ENCODE data around the gene GSN. TPM values are rescaled to one million over a fixed set of nuclear protein-coding genes. Genes with fewer than 3 reads are reported as not detected.

Gene GSN
- total RNA-seq, 5 donors from 2014 or later (not counting 1 experiment from before 2014, with no cell fraction given) = 6.3 to 8.8 (median 8.4) TPM

DNA sequence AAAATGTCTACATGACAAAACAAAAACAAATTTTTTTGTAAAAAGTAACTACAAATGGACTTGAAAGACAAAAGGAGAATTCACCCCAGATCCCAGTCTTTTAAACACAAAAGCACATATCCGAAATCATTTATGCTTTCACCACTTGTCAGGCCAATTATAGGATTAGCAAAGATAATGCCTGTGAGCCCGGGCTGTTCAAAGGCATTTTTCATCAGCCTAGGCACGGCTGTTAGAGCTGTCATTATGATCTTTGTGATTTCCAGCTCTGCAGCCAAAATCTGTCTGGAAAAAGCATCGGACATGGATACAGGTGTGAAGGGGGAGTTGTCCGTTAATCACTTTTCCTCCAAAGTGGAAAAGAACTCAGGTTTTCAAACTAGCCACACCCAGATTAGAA is 42.7 kb upstream of the GSN start:
- peaks cover 2% of the 10 kb centered on the region for H3K36me3 Mint-ChIP-seq

GRCh38 chr9:121226175-121226574 is 41.8 kb upstream of the GSN start:
- Histone ChIP-seq H3K4me3 (ENCODE audit: control insufficient read depth in 1 of 2, extremely low read depth in 1 of 2, low read length in 1 of 2) (no peak overlapping the region), H3K9me3 (no peaks in the 10 kb centered on the region), H3K4me1 (ENCODE audit: control insufficient read depth in 1 of 2, extremely low read depth in 1 of 2, insufficient read depth in 2 of 2, low read length in 2 of 2) (no peaks in the 10 kb centered on the region), H3K27ac (ENCODE audit: low read length) (no peak overlapping the region), H3K36me3 (ENCODE audit: control insufficient read depth in 2 of 2, extremely low read depth in 1 of 2, insufficient read depth in 1 of 2, low read length in 1 of 2) (peaks cover 0 to 2% of the 10 kb centered on the region in 2 donors), H3K27me3 (replicated peaks in 1 of 2; ENCODE audit: control insufficient read depth in 2 of 2, extremely low read depth in 1 of 2, insufficient read depth in 2 of 2, low read length in 1 of 2) (no peaks in the 10 kb centered on the region)
- CTCF ChIA-PET = interaction anchor here in 1 of 2 donors (0.6 kb wide), 1 partner anchor 484 kb away, joined by 3 read pairs; no protein-coding TSS in a partner anchor
- H3K27me3 Mint-ChIP-seq = no peaks in the 10 kb centered on the region
- H3K9me3 Mint-ChIP-seq = no peaks in the 10 kb centered on the region
- no peak overlapping the region for H3K4me3 Mint-ChIP-seq
- POLR2A ChIA-PET = no interaction called here
- H3K27ac Mint-ChIP-seq = no peak overlapping the region
- H3K36me3 Mint-ChIP-seq = peaks cover 5% of the 10 kb centered on the region
- WGBS (ENCODE audit: insufficient coverage) = no CpG with 5 or more reads among the region's 2 CpGs
- ATAC-seq (replicated peaks in 1 of 4) (no peak), DNase-seq (no peak)
- peaks cover 0 to 6% (median 1%) of the 10 kb centered on the region in 3 donors for H3K4me1 Mint-ChIP-seq

More for the DNA sequence above, 42.7 kb upstream of the GSN start:
- Mint-ChIP-seq H3K27ac (no peak overlapping the region), H3K27me3 (no peaks in the 10 kb centered on the region), H3K4me3 (no peak overlapping the region), H3K9me3 (no peaks in the 10 kb centered on the region), H3K4me1 (peaks cover 0 to 6% (median 1%) of the 10 kb centered on the region in 3 donors)
- DNase-seq (no peak), ATAC-seq (replicated peaks in 1 of 4) (no peak)
- Histone ChIP-seq H3K27me3 (replicated peaks in 1 of 2; ENCODE audit: control insufficient read depth in 2 of 2, extremely low read depth in 1 of 2, insufficient read depth in 2 of 2, low read length in 1 of 2) (no peaks in the 10 kb centered on the region), H3K4me1 (ENCODE audit: control insufficient read depth in 1 of 2, extremely low read depth in 1 of 2, insufficient read depth in 2 of 2, low read length in 2 of 2) (no peaks in the 10 kb centered on the region), H3K4me3 (ENCODE audit: control insufficient read depth in 1 of 2, extremely low read depth in 1 of 2, low read length in 1 of 2) (no peak overlapping the region), H3K36me3 (ENCODE audit: control insufficient read depth in 2 of 2, extremely low read depth in 1 of 2, insufficient read depth in 1 of 2, low read length in 1 of 2) (no peaks in the 10 kb centered on the region), H3K27ac (ENCODE audit: low read length) (no peak overlapping the region), H3K9me3 (no peaks in the 10 kb centered on the region)
- POLR2A ChIA-PET = interaction anchor here in 1 of 2 donors (0.7 kb wide), 1 partner anchor 113 kb away, joined by 3 read pairs; no protein-coding TSS in a partner anchor
- CTCF ChIA-PET = no interaction called here
- WGBS (ENCODE audit: insufficient coverage) = 100% methylated on average over 1 of the region's 5 CpGs

DNA sequence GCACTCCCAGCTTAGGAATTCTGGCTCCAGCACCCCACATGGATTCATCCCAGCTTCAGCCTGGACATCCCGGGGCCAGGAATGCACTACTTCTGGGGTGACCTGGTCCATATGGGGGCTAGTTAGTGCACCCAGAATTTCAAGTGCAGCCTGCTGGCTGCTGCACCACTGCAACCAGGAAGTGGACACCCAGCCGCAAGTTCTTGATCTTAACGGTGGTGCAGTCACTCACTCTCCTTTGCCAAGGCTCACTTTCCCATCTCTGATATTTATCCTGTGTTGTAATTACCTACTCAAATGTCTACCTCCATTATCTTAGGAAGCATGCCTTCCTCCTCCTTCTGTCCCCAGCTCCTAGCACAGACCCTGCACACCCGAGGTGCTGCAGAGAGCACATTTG is 40.1 kb upstream of the GSN start:
- Histone ChIP-seq H3K4me3 (ENCODE audit: control insufficient read depth in 1 of 2, extremely low read depth in 1 of 2, low read length in 1 of 2) (no peak overlapping the region), H3K27me3 (replicated peaks in 1 of 2; ENCODE audit: control insufficient read depth in 2 of 2, extremely low read depth in 1 of 2, insufficient read depth in 2 of 2, low read length in 1 of 2) (no peaks in the 10 kb centered on the region), H3K4me1 (ENCODE audit: control insufficient read depth in 1 of 2, extremely low read depth in 1 of 2, insufficient read depth in 2 of 2, low read length in 2 of 2) (no peaks in the 10 kb centered on the region), H3K27ac (ENCODE audit: low read length) (no peak overlapping the region), H3K9me3 (no peaks in the 10 kb centered on the region), H3K36me3 (ENCODE audit: control insufficient read depth in 2 of 2, extremely low read depth in 1 of 2, insufficient read depth in 1 of 2, low read length in 1 of 2) (peaks cover 0 to 3% of the 10 kb centered on the region in 2 donors)
- POLR2A ChIA-PET = no interaction called here
- CTCF ChIA-PET = no interaction called here
- no peak overlapping the region for H3K27ac Mint-ChIP-seq
- ATAC-seq (replicated peaks in 1 of 4) (no peak), DNase-seq (no peak)
- peaks cover 16% of the 10 kb centered on the region for H3K36me3 Mint-ChIP-seq
- no peaks in the 10 kb centered on the region for H3K9me3 Mint-ChIP-seq
- no peaks in the 10 kb centered on the region for H3K27me3 Mint-ChIP-seq
- H3K4me1 Mint-ChIP-seq = peaks cover 0 to 6% (median 1%) of the 10 kb centered on the region in 3 donors
- 71% methylated on average over 3 of the region's 4 CpGs for WGBS (ENCODE audit: insufficient coverage)
- H3K4me3 Mint-ChIP-seq = no peak overlapping the region

DNA sequence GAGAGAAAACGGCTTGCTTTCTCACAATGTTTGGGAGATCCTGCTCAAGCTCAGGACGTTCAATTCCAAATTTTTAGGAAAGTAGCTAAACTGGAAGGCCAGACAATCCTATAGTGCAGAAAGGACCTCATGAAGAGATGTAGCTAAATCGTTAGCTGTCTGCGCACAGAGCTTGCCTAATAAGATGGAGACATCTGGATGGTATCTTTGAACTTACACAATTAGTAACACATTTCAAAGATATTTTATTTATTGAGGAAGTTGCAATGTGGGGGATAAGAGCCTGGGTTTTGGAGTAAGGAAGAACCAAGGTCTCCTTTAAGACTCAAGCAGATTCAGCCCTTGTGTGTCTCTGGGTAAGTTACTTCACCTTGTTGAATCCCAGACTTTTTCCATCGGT is 37.7 kb upstream of the GSN start:
- Mint-ChIP-seq H3K4me3 (no peak overlapping the region), H3K36me3 (peaks cover 29% of the 10 kb centered on the region), H3K27ac (no peak overlapping the region), H3K4me1 (peaks cover 0 to 6% (median 1%) of the 10 kb centered on the region in 3 donors), H3K9me3 (no peaks in the 10 kb centered on the region), H3K27me3 (no peaks in the 10 kb centered on the region)
- CTCF ChIA-PET = no interaction called here
- Histone ChIP-seq H3K27ac (ENCODE audit: low read length) (no peak overlapping the region), H3K9me3 (no peaks in the 10 kb centered on the region), H3K36me3 (ENCODE audit: control insufficient read depth in 2 of 2, extremely low read depth in 1 of 2, insufficient read depth in 1 of 2, low read length in 1 of 2) (peaks cover 0 to 3% of the 10 kb centered on the region in 2 donors), H3K27me3 (replicated peaks in 1 of 2; ENCODE audit: control insufficient read depth in 2 of 2, extremely low read depth in 1 of 2, insufficient read depth in 2 of 2, low read length in 1 of 2) (no peaks in the 10 kb centered on the region), H3K4me1 (ENCODE audit: control insufficient read depth in 1 of 2, extremely low read depth in 1 of 2, insufficient read depth in 2 of 2, low read length in 2 of 2) (no peaks in the 10 kb centered on the region), H3K4me3 (ENCODE audit: control insufficient read depth in 1 of 2, extremely low read depth in 1 of 2, low read length in 1 of 2) (no peak overlapping the region)
- ATAC-seq (replicated peaks in 1 of 4) (no peak), DNase-seq (no peak)
- POLR2A ChIA-PET = no interaction called here
- 80% methylated on average over 1 of the region's 5 CpGs for WGBS (ENCODE audit: insufficient coverage)

GRCh38 chr9:121232251-121232650 is 35.7 kb upstream of the GSN start:
- Mint-ChIP-seq H3K4me3 (no peak overlapping the region), H3K27me3 (no peaks in the 10 kb centered on the region), H3K9me3 (no peaks in the 10 kb centered on the region), H3K27ac (no peak overlapping the region), H3K36me3 (peaks cover 40% of the 10 kb centered on the region), H3K4me1 (peaks cover 0 to 6% (median 1%) of the 10 kb centered on the region in 3 donors)
- POLR2A ChIA-PET = no interaction called here
- CTCF ChIA-PET = no interaction called here
- no peak overlapping the region for H3K27ac ChIP-seq (ENCODE audit: low read length)
- H3K36me3 ChIP-seq (ENCODE audit: control insufficient read depth in 2 of 2, extremely low read depth in 1 of 2, insufficient read depth in 1 of 2, low read length in 1 of 2) = peaks cover 0 to 3% of the 10 kb centered on the region in 2 donors
- DNase-seq (no peak), ATAC-seq (replicated peaks in 1 of 4) (no peak)
- no peaks in the 10 kb centered on the region for H3K4me1 ChIP-seq (ENCODE audit: control insufficient read depth in 1 of 2, extremely low read depth in 1 of 2, insufficient read depth in 2 of 2, low read length in 2 of 2)
- no CpG with 5 or more reads among the region's 4 CpGs for WGBS (ENCODE audit: insufficient coverage)
- no peaks in the 10 kb centered on the region for H3K9me3 ChIP-seq
- H3K4me3 ChIP-seq (ENCODE audit: control insufficient read depth in 1 of 2, extremely low read depth in 1 of 2, low read length in 1 of 2) = no peak overlapping the region
- H3K27me3 ChIP-seq (replicated peaks in 1 of 2; ENCODE audit: control insufficient read depth in 2 of 2, extremely low read depth in 1 of 2, insufficient read depth in 2 of 2, low read length in 1 of 2) = no peaks in the 10 kb centered on the region

GRCh38 chr9:121233906-121234831 is 33.8 kb upstream of the GSN start:
- Mint-ChIP-seq H3K4me1 (no peaks in the 10 kb centered on the region), H3K4me3 (no peak overlapping the region), H3K27me3 (no peaks in the 10 kb centered on the region), H3K27ac (no peak overlapping the region), H3K36me3 (peaks cover 54% of the 10 kb centered on the region), H3K9me3 (no peaks in the 10 kb centered on the region)
- POLR2A ChIA-PET = no interaction called here
- H3K27me3 ChIP-seq (replicated peaks in 1 of 2; ENCODE audit: control insufficient read depth in 2 of 2, extremely low read depth in 1 of 2, insufficient read depth in 2 of 2, low read length in 1 of 2) = no peaks in the 10 kb centered on the region
- 84% methylated on average over 6 of the region's 11 CpGs for WGBS (ENCODE audit: insufficient coverage)
- peaks cover 0 to 3% of the 10 kb centered on the region in 2 donors for H3K36me3 ChIP-seq (ENCODE audit: control insufficient read depth in 2 of 2, extremely low read depth in 1 of 2, insufficient read depth in 1 of 2, low read length in 1 of 2)
- DNase-seq (no peak), ATAC-seq (replicated peaks in 1 of 4) (no peak)
- no peaks in the 10 kb centered on the region for H3K4me1 ChIP-seq (ENCODE audit: control insufficient read depth in 1 of 2, extremely low read depth in 1 of 2, insufficient read depth in 2 of 2, low read length in 2 of 2)
- no peaks in the 10 kb centered on the region for H3K9me3 ChIP-seq
- no peak overlapping the region for H3K27ac ChIP-seq (ENCODE audit: low read length)
- no peak overlapping the region for H3K4me3 ChIP-seq (ENCODE audit: control insufficient read depth in 1 of 2, extremely low read depth in 1 of 2, low read length in 1 of 2)
- CTCF ChIA-PET = no interaction called here
